RWPE2 (cell line): ENCODE measurements around the gene RPL28.

Experiments used
- ATAC-seq: fragments of 200-7000 bp; cut with Tn5 transposase; 3 replicates; pipeline ENCODE4 v1.9.1; 2021; ENCODE audit warnings: low read depth
- DNase-seq: peaks from one replicate; pipeline ENCODE4 v3.0.0-alpha.2; 2020; ENCODE audit warnings: low spot score
- H3K27ac ChIP-seq: fragments of 450-650 bp; 2 replicates; pipeline ENCODE4 v1.5.1; 2017; ENCODE audit warnings: mild to moderate bottlenecking; ENCODE audit not compliant: poor library complexity, severe bottlenecking
- H3K27me3 ChIP-seq: fragments of 250-450 bp; sonication (Bioruptor Pico); 2 replicates; pipeline ENCODE4 v1.5.1; 2021; ENCODE audit warnings: mild to moderate bottlenecking, moderate library complexity; ENCODE audit not compliant: insufficient read depth, poor library complexity, severe bottlenecking
- H3K36me3 ChIP-seq: fragments of 250-450 bp; sonication (Bioruptor Pico); 2 replicates; pipeline ENCODE4 v1.5.1; 2020; ENCODE audit warnings: low read depth, mild to moderate bottlenecking, moderate library complexity
- H3K4me1 ChIP-seq: fragments of 250-450 bp; sonication (Bioruptor Pico); 2 replicates; pipeline ENCODE4 v1.5.1; 2021; ENCODE audit warnings: mild to moderate bottlenecking, moderate library complexity; ENCODE audit not compliant: insufficient read depth, poor library complexity, severe bottlenecking
- H3K4me3 ChIP-seq: fragments of 250-450 bp; sonication (Bioruptor Pico); 2 replicates; pipeline ENCODE4 v1.5.1; 2021; ENCODE audit warnings: mild to moderate bottlenecking, moderate library complexity; ENCODE audit not compliant: severe bottlenecking
- H3K9me3 ChIP-seq: fragments of 250-450 bp; sonication (Bioruptor Pico); 2 replicates; pipeline ENCODE4 v1.5.1; 2021; ENCODE audit warnings: mild to moderate bottlenecking, moderate library complexity; ENCODE audit not compliant: severe bottlenecking
- CTCF ChIP-seq: fragments of 450-650 bp; IDR thresholded peaks from one replicate; pipeline ENCODE4 v1.5.1; 2017; ENCODE audit warnings: mild to moderate bottlenecking, moderate library complexity; ENCODE audit not compliant: poor library complexity, severe bottlenecking

The RPL28 gene

DNA sequence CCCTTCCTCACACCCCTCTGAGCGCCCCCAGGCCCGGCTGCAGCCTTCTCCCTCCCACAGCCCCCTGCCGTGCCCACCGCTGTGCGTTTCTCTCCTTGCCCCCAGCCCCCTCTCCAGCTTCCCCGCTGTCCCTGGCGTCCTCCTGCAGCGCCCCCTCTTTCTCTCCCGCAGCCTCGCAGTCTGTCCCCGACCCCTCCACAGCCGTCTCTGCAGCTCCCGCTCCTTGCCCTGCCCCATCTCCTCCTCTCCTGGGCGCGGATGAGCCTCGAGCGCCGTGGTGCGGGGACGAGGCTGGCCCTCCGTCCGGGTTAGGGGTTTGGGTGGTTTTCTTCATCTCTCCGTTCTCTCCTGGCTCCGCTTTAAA, 45.0 kb upstream of the RPL28 start:
- peak; percentile 22 for TF ChIP-seq CTCF

GRCh38 chr19:55341171-55341588, 44.6 kb upstream of the RPL28 start:
- ATAC-seq (peak; percentile 11; the same call in 2 of the 3 replicates), DNase-seq (peak; percentile 84)
- Histone ChIP-seq H3K27ac (peak overlapping the region; percentile 80), H3K36me3 (peaks cover 13% of the 10 kb centered on the region; the same call in 1 of the 2 replicates), H3K9me3 (no peaks in the 10 kb centered on the region), H3K4me1 (peaks cover 33% of the 10 kb centered on the region), H3K27me3 (no peaks in the 10 kb centered on the region), H3K4me3 (peak overlapping the region; percentile 50)
- TF ChIP-seq CTCF: no peak

More for the DNA sequence above, 45.0 kb upstream of the RPL28 start:
- Histone ChIP-seq H3K36me3 (peaks cover 13% of the 10 kb centered on the region; the same call in 1 of the 2 replicates), H3K27ac (peak overlapping the region; percentile 80), H3K27me3 (no peaks in the 10 kb centered on the region), H3K4me3 (peak overlapping the region; percentile 50), H3K9me3 (no peaks in the 10 kb centered on the region), H3K4me1 (peaks cover 32% of the 10 kb centered on the region)
- ATAC-seq: no peak
- DNase-seq: no peak

- Histone ChIP-seq H3K27ac (peak overlapping the region; percentile 80), H3K36me3 (peaks cover 13% of the 10 kb centered on the region; the same call in 1 of the 2 replicates), H3K9me3 (no peaks in the 10 kb centered on the region), H3K27me3 (no peaks in the 10 kb centered on the region), H3K4me3 (no peak overlapping the region), H3K4me1 (peaks cover 29% of the 10 kb centered on the region)
- no peak for TF ChIP-seq CTCF
- no peak for DNase-seq
- no peak for ATAC-seq
Measured at GRCh38 chr19:55341595-55342531, 43.9 kb upstream of the RPL28 start.

GRCh38 chr19:55344444-55344843, 41.3 kb upstream of the RPL28 start:
- peak; percentile 46 for ATAC-seq
- DNase-seq: peak; percentile 85
- Histone ChIP-seq H3K9me3 (no peaks in the 10 kb centered on the region), H3K4me3 (no peak overlapping the region), H3K27me3 (no peaks in the 10 kb centered on the region), H3K27ac (peak overlapping the region; percentile 59), H3K36me3 (peaks cover 13% of the 10 kb centered on the region; the same call in 1 of the 2 replicates), H3K4me1 (peaks cover 23% of the 10 kb centered on the region)
- TF ChIP-seq CTCF: peak; percentile 40
